Measurements from ENCODE around the gene FAM185A. TPM values are rescaled to one million over a fixed set of nuclear protein-coding genes. Genes with fewer than 3 reads are reported as not detected.
"Not testable (repeated sequence)": the region's sequence is repeated elsewhere in the genome, so short reads cannot be mapped to it uniquely, and the experiment has no call there.

The FAM185A gene
- 17.8 TPM for total RNA-seq

GRCh38 chr7:102748605-102749444 lies at the start of gene FAM185A:
FAM185A (plus strand) TSS chr7:102748999; CDS start chr7:102749208, 209 bp downstream.
- peak; percentile 75 to 99 (median 97) for DNase-seq (ENCODE audit: low read depth in 2 of 3, low spot score in 2 of 3)

- peak in 1 of 3 donors; percentile 16 for DNase-seq (ENCODE audit: low read depth in 2 of 3, low spot score in 2 of 3)
Observed at GRCh38 chr7:102713011-102713690, 35.6 kb upstream of the FAM185A start.

- not testable (repeated sequence) for DNase-seq (ENCODE audit: low read depth in 2 of 3, low spot score in 2 of 3)
Observed at GRCh38 chr7:102713691-102714080, 35.1 kb upstream of the FAM185A start.

GRCh38 chr7:102714774-102715522 lies 33.9 kb upstream of the FAM185A start:
- not testable (repeated sequence) for DNase-seq (ENCODE audit: low read depth in 2 of 3, low spot score in 2 of 3)

GRCh38 chr7:102715718-102716117 lies 33.1 kb upstream of the FAM185A start:
- DNase-seq (ENCODE audit: low read depth in 2 of 3, low spot score in 2 of 3), result peak in 1 of 3 donors; percentile 11

GRCh38 chr7:102718491-102718890 lies 30.3 kb upstream of the FAM185A start:
- DNase-seq (ENCODE audit: low read depth in 2 of 3, low spot score in 2 of 3), result not testable (repeated sequence)

GRCh38 chr7:102726170-102726569 lies 22.6 kb upstream of the FAM185A start:
- not testable (repeated sequence) for DNase-seq (ENCODE audit: low read depth in 2 of 3, low spot score in 2 of 3)

GRCh38 chr7:102729670-102730069 lies 19.1 kb upstream of the FAM185A start:
- not testable (repeated sequence) for DNase-seq (ENCODE audit: low read depth in 2 of 3, low spot score in 2 of 3)

- DNase-seq (ENCODE audit: low read depth in 2 of 3, low spot score in 2 of 3), result not testable (repeated sequence)
Observed at GRCh38 chr7:102730431-102730830, 18.4 kb upstream of the FAM185A start.

GRCh38 chr7:102742002-102742771 lies 6.6 kb upstream of the FAM185A start:
- DNase-seq (ENCODE audit: low read depth in 2 of 3, low spot score in 2 of 3), result not testable (repeated sequence)

- not testable (repeated sequence) for DNase-seq (ENCODE audit: low read depth in 2 of 3, low spot score in 2 of 3)
Observed at GRCh38 chr7:102743861-102744260, 4.9 kb upstream of the FAM185A start.

- peak in 1 of 3 donors; percentile 27 for DNase-seq (ENCODE audit: low read depth in 2 of 3, low spot score in 2 of 3)
Observed at GRCh38 chr7:102745494-102746288, 3.1 kb upstream of the FAM185A start.

GRCh38 chr7:102749445-102749786 lies 617 bp downstream of the FAM185A start:
- DNase-seq (ENCODE audit: low read depth in 2 of 3, low spot score in 2 of 3), result not testable (repeated sequence)

- DNase-seq (ENCODE audit: low read depth in 2 of 3, low spot score in 2 of 3), result peak in 1 of 3 donors; percentile 19
Observed at GRCh38 chr7:102758227-102758626, 9.4 kb downstream of the FAM185A start.

GRCh38 chr7:102759934-102760333 lies 11.1 kb downstream of the FAM185A start:
- not testable (repeated sequence) for DNase-seq (ENCODE audit: low read depth in 2 of 3, low spot score in 2 of 3)

GRCh38 chr7:102761234-102761633 lies 12.4 kb downstream of the FAM185A start:
- DNase-seq (ENCODE audit: low read depth in 2 of 3, low spot score in 2 of 3), result not testable (repeated sequence)

- not testable (repeated sequence) for DNase-seq (ENCODE audit: low read depth in 2 of 3, low spot score in 2 of 3)
Observed at GRCh38 chr7:102763295-102763905, 14.6 kb downstream of the FAM185A start.

GRCh38 chr7:102769657-102770192 lies 20.9 kb downstream of the FAM185A start:
- not testable (repeated sequence) for DNase-seq (ENCODE audit: low read depth in 2 of 3, low spot score in 2 of 3)

- peak in 1 of 3 donors; percentile 5 for DNase-seq (ENCODE audit: low read depth in 2 of 3, low spot score in 2 of 3)
Observed at GRCh38 chr7:102770467-102770866, 21.7 kb downstream of the FAM185A start.

All from hematopoietic multipotent progenitor cell (in vitro differentiated cells).